OCI-LY7 (cell line): ENCODE measurements around the gene ZC3H7B. TPM values are rescaled to one million over a fixed set of nuclear protein-coding genes. Genes with fewer than 3 reads are reported as not detected.

Source experiments
- BruUV-seq: library from RNA; stranded (reverse); fragments of 400-500 nt; replicated peaks from 2 replicates; lab custom pipeline; 2021; lab: Mats Ljungman, UMichigan
- CTCF ChIA-PET: fragments of 300-600 bp; sonication (Branson Sonifier 250); formaldehyde crosslinking; loops from one replicate; lab custom pipeline; 2022; ENCODE audit warnings: antibody characterized with exemption; ENCODE audit not compliant: unreplicated experiment; lab: Charles Lee
- POLR2A ChIA-PET: fragments of 300-600 bp; sonication (Branson Sonifier 250); formaldehyde crosslinking; loops from one replicate; lab custom pipeline; 2022; ENCODE audit warnings: antibody characterized with exemption; lab: Charles Lee
- DNase-seq: peaks from one replicate; pipeline ENCODE4 v3.0.0-alpha.2; 2015; ENCODE audit warnings: low spot score
- H2AFZ ChIP-seq: fragments of 200-600 bp; sonication (generic), shearing (Covaris generic); 2 replicates; pipeline ENCODE4 v1.6.1; 2014; ENCODE audit warnings: mild to moderate bottlenecking, antibody characterized with exemption, low read length, moderate library complexity
- H3K27ac ChIP-seq: fragments of 200-600 bp; sonication (generic); 2 replicates; pipeline ENCODE4 v1.5.1; 2014; ENCODE audit warnings: mixed run types, low read depth, mild to moderate bottlenecking, moderate library complexity, low read length, inconsistent platforms; ENCODE audit not compliant: poor library complexity, severe bottlenecking
- H3K36me3 ChIP-seq: fragments of 200-600 bp; sonication (generic); 2 replicates; pipeline ENCODE4 v1.6.1; 2014; ENCODE audit warnings: mild to moderate bottlenecking, antibody characterized with exemption, low read length, moderate library complexity, mixed read lengths; ENCODE audit not compliant: insufficient read depth
- H3K4me1 ChIP-seq: fragments of 200-600 bp; sonication (generic); 2 replicates; pipeline ENCODE4 v1.5.1; 2014; ENCODE audit warnings: mild to moderate bottlenecking, low read length; ENCODE audit not compliant: insufficient read depth, poor library complexity, severe bottlenecking
- H3K4me2 ChIP-seq: fragments of 200-600 bp; sonication (generic); 2 replicates; pipeline ENCODE4 v1.6.1; 2014; ENCODE audit warnings: mild to moderate bottlenecking, low read length
- H3K4me3 ChIP-seq: fragments of 200-600 bp; sonication (generic); 2 replicates; pipeline ENCODE4 v1.5.1; 2014; ENCODE audit warnings: mild to moderate bottlenecking, low read depth, low read length; ENCODE audit not compliant: poor library complexity, severe bottlenecking
- H3K79me2 ChIP-seq: fragments of 200-600 bp; sonication (generic); 2 replicates; pipeline ENCODE4 v1.6.1; 2016; ENCODE audit warnings: low read depth, mild to moderate bottlenecking, low read length, moderate library complexity, mixed read lengths; ENCODE audit not compliant: insufficient read depth
- H3K9me2 ChIP-seq: fragments of 200-600 bp; sonication (generic); 2 replicates; pipeline ENCODE4 v1.6.1; 2016; ENCODE audit warnings: mild to moderate bottlenecking, low read length, mixed read lengths; ENCODE audit not compliant: insufficient read depth
- H3K9me3 ChIP-seq: fragments of 200-600 bp; sonication (generic); 2 replicates; pipeline ENCODE4 v1.6.1; 2014; ENCODE audit warnings: mild to moderate bottlenecking, mixed run types, low read length, mixed read lengths
- H4K20me1 ChIP-seq: fragments of 200-600 bp; sonication (generic); 2 replicates; pipeline ENCODE4 v1.6.1; 2014; ENCODE audit warnings: mild to moderate bottlenecking, antibody characterized with exemption, low read length, moderate library complexity, mixed read lengths; ENCODE audit not compliant: insufficient read depth
- EZH2phosphoT487 ChIP-seq: fragments of 200-600 bp; sonication (generic); IDR thresholded peaks from 2 replicates; pipeline ENCODE4 v1.6.1; 2018; ENCODE audit warnings: low read depth, borderline replicate concordance, mild to moderate bottlenecking, mixed run types, antibody characterized with exemption, low read length, moderate library complexity, mixed read lengths
- intact Hi-C: fragments of 100-400 bp; cut with micrococcal nuclease; formaldehyde crosslinking; loops from one replicate; pipeline ENCODE4 v1.10.0; 2022; ENCODE audit not compliant: unreplicated experiment
- total RNA-seq, 2 experiments: library from RNA; depleted of rRNA in 1 of 2; stranded (reverse); fragments of >200 nt in 1 of 2; shearing (Covaris generic) in 1 of 2; gene quantifications; 2 replicates each; pipeline ENCODE4 v1.2.3, GENCODE V29; 2014 to 2022
- TF ChIP-seq, protein P1 (sequence below): fragments of 200-600 bp; sonication (generic); conservative IDR thresholded peaks from 2 replicates; pipeline ENCODE4 v1.5.1; 2014; ENCODE audit warnings: mild to moderate bottlenecking, antibody characterized with exemption, low read length, moderate library complexity, mixed read lengths

Gene ZC3H7B
- total RNA-seq, 2 experiments from 2014 or later: 46.7 to 56.3 TPM

DNA sequence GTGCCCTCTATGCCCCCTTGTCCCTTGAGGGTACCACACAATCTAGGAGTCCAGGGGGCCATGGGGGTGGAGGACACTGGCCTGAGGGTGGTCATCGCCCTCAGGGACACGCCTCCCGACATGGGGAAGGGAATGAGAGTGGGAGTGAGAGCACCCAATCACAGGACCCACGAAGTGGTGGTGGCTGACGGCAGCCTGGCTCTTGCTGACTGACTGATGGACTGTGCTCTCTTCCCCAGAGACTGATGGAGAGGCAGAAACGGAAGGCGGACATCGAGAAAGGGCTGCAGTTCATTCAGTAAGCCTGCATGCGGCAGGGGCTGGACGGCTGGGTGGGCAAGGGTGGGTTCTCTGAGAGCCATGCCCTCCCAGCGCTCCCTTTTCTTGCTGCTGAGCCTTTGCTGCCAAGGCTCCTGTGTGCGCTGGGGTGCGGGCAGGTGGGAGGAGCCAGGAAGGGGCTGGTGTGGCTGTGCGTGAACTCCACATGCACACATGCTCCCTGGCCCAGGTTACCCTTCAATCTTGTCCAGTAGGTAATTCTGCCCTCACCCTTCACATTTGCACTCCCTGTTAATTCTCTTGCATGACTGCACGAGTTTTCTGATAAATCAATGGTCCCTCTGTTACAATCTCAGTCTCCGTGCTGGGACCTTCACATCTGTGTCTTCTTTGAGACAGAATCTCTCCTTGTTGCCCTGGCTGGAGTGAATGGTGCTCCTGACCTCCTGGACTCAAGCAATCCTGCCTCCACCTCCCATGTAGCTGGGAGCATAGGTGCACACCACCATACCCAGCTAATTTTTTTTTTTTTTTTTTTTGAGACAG lies 19.3 kb downstream of the ZC3H7B start:
- no peaks in the 10 kb centered on the region for H3K9me2 ChIP-seq
- intact Hi-C loops: no loop called here
- no peaks in the 10 kb centered on the region for H3K9me3 ChIP-seq
- H3K4me3 ChIP-seq: no peak overlapping the region
- peaks cover 14% of the 10 kb centered on the region; the same call in 1 of the 2 replicates for H3K79me2 ChIP-seq
- H3K4me2 ChIP-seq: no peak overlapping the region
- H2AFZ ChIP-seq: no peak overlapping the region
- ChIA-PET CTCF (interaction anchor here (0.6 kb wide), 1 partner anchor 84 kb away, joined by 4 read pairs; no protein-coding TSS in a partner anchor), POLR2A (interaction anchor here (0.7 to 0.8 kb wide), 2 partner anchors 24 to 207 kb away, joined by 3 to 4 read pairs; no protein-coding TSS in a partner anchor)
- no TSS peak for BruUV-seq
- H4K20me1 ChIP-seq: no peaks in the 10 kb centered on the region
- no peak overlapping the region for H3K27ac ChIP-seq
- H3K36me3 ChIP-seq: peaks cover 53% of the 10 kb centered on the region
- H3K4me1 ChIP-seq: no peaks in the 10 kb centered on the region
- DNase-seq: no peak
- TF ChIP-seq EZH2phosphoT487: no peak
- TF ChIP-seq, protein P1, sequence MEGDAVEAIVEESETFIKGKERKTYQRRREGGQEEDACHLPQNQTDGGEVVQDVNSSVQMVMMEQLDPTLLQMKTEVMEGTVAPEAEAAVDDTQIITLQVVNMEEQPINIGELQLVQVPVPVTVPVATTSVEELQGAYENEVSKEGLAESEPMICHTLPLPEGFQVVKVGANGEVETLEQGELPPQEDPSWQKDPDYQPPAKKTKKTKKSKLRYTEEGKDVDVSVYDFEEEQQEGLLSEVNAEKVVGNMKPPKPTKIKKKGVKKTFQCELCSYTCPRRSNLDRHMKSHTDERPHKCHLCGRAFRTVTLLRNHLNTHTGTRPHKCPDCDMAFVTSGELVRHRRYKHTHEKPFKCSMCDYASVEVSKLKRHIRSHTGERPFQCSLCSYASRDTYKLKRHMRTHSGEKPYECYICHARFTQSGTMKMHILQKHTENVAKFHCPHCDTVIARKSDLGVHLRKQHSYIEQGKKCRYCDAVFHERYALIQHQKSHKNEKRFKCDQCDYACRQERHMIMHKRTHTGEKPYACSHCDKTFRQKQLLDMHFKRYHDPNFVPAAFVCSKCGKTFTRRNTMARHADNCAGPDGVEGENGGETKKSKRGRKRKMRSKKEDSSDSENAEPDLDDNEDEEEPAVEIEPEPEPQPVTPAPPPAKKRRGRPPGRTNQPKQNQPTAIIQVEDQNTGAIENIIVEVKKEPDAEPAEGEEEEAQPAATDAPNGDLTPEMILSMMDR: no peak

DNA sequence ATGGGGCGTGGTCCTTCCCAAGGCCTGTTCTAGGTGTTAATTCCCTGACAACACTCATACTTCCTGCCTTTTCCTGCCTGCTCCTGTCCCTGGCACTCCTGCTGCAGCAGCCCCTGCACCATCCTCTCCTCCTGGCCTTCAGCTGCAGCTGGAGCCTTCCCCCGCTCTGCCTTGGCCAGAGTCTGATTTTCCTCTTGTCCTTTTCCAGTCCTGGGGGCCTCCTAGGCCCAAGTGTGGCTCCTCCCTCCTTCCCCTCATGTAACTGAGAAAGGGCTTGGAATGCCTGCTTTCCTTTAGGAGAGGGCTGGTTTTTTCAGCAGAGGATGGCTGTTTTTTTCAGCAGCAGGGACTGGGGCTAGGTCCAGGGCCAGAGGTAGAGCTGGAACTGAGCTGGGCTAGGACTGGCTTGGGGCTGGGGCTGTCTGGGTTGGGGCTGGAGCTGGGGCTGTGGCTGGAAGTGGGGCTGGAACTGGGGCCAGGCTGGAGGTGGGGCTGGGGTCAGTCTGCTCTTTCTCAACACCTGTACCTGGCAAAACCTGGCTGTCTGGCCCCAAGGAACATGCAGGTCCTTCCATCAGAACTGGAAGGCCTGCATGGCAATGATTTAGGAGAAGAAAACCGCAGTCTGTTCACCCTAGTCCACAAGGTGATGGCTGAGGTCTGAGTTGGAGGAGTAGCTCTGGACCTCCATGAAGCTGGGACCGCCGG lies 23.6 kb downstream of the ZC3H7B start:
- intact Hi-C loops: no loop called here
- Histone ChIP-seq H2AFZ (no peak overlapping the region), H4K20me1 (no peaks in the 10 kb centered on the region), H3K9me2 (no peaks in the 10 kb centered on the region), H3K79me2 (no peaks in the 10 kb centered on the region), H3K9me3 (no peaks in the 10 kb centered on the region), H3K4me2 (no peak overlapping the region), H3K27ac (no peak overlapping the region), H3K4me1 (no peaks in the 10 kb centered on the region), H3K36me3 (peaks cover 74% of the 10 kb centered on the region), H3K4me3 (no peak overlapping the region)
- ChIA-PET POLR2A (no interaction called here), CTCF (no interaction called here)
- TF ChIP-seq EZH2phosphoT487: no peak
- TF ChIP-seq, protein P1: no peak
- no peak for DNase-seq
- no TSS peak for BruUV-seq
